Left kidney (tissue), 2 donors: ENCODE measurements around the gene BTNL3. TPM values are rescaled to one million over a fixed set of nuclear protein-coding genes. Genes with fewer than 3 reads are reported as not detected.
"Not testable (repeated sequence)": the region's sequence is repeated elsewhere in the genome, so short reads cannot be mapped to it uniquely, and the experiment has no call there.

Experiments
- DNase-seq: peaks from one replicate; pipeline ENCODE4 v3.0.0-alpha.2; 2013
- polyA plus RNA-seq: library from polyadenylated mRNA; unstranded; fragments of 120-200 nt; gene quantifications from one replicate; pipeline ENCODE4 v1.2.1, GENCODE V29; 2013; ENCODE audit not compliant: insufficient read length

Gene BTNL3
- polyA plus RNA-seq, 1 donor, result not detected

DNA sequence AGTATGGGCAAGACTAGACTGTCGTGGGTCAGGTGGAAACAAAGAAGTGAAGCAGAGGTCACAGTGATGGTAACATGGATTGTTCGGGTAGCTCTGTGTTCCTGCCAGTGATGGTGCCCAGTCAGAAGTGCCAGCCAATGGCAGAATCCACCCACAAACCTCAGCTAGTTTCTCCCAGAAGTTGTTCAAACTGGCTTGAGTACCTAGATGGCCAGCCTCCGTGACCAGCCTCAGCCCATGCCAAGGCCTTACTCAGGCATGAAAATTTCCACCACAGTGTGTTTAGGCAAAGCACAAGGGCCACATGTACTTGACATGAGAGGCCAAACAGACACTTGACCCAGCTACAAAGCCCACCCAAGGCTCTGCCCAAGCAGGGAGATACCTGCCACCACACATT, 32.0 kb downstream of the BTNL3 start:
- DNase-seq, result no peak

DNA sequence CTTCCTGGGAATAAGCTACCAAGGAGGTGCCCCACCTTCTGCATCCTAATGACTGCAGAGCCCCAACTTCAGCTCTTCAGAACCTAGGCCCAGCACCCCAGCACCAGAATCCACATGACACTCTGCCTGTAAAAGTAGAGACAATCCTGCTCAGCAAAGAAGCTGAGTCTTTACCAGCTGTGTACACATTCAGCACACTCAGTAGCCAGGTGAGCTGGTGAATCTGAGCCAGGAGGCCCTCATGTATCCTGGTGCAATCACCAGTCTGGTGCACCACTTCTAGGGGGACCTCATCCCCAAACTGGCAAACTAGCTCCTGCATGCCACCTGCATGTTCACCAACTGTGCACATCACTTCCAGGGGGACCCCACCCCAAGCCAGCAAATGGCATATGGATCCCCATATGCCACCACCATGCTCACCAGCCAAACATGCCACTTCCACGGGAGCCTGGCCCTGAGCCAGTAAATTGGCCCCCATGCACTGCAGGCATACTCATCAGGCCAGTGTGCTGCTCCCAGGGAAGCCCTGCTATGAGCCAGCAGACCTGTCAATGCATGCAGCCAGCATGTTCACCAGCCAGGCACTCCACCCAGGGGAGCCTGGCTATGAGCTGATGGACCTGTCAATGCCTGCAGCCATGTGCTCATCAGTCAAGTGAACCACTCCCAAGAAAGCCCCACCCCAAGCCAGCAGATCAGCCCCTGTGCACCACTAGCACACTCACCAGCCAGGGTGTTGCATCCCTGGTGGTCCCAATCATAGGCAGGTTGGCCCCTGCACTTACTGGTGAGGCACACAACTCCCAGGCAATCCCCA, 35.8 kb downstream of the BTNL3 start:
- DNase-seq, result no peak

- DNase-seq, result no peak
Measured at GRCh38 chr5:181027452-181028031, 38.9 kb downstream of the BTNL3 start.

DNA sequence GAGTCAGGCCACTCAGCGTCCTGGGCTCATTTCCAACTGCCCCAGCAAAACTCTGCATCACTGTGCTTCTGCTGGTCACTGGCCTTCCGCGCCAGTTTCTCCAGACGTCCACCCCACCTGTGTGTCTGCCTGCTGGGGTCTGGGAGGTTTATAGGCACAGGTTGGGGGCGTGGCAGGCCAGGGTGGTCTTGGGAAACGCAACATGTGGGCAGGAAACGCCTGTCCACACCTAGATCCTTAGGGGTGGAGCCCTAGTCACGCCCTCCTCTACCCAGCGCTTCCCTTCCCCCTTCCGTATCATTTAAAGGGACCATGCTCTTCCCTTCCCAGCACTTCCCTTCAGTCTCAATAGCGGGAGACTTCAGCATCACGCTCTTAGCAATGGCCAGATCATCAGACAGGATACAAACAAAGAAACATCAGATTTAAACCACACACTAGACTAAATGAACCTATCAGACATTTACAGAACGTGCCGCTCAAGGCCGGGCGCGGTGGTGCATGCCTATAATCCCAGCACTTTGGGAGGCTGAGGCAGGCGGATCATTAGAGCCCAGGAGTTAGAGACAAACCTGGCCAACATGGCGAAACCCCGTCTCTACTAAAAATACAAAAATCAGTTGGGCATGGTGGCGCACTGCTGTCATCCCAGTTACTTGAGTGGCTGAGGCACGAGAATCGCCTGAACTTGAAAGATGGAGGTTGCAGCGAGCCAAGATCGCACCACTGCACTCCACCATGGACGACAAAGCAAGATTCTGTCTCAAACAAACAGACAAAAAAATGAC, 39.6 kb downstream of the BTNL3 start:
- DNase-seq, result no peak

DNA sequence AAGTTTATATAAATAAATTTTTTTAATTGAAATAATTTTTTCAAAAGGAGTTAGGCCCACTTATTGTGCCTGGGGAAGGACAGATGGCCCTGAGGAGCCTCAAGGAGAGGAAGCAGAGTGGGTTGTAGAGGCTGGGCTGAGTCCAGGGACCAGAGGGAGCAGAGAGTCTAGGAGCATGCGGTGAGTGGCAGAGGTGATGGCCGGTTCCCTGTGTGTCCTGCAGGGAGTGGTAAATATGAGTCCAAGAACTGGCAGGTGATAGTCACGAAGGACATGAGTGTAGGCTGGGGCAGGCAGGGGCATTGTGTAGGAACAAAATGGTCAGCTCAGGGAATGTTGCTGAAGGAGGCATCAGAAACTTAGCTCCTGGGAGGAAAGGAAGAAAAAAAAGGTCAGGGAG, 43.1 kb downstream of the BTNL3 start:
- no peak for DNase-seq

DNA sequence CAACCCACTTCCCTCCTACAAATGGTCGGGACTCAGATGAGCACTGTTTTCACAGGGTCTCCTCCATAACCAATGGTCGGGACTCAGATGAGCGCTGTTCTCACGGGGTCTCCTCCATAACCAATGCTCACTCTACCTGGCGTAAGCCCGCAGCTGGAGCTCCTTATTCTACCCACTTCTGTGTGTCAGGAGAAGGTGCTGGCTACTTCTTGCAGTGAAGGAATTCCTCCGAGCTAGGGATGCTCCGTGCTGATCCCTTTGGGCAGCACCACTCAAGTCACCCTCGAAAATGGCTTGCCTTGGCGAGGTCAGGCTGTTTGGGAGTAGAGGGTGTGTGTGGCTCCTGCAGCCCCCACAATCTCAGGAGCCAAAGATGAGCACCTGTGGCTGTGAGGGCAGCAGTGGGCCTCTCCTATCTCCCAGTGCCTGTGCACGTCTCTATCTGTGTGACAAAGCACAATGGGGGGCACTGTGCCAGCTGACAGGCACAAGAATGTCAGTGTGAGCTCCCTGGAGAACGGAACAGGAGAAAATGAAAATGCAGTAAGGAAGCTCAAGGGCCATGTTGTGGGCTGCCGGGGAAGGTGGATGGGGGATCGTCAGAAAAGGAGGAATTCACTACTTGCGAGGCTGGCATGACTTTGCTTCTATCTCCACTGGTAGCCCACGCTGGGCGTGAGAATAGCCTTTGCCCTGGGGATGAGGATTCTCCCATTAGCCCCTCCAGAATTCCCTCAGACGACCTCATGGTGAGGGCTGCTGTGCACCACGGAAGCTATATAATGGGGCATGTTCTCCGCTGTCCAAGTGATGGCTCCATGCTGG, 47.6 kb downstream of the BTNL3 start:
- DNase-seq, result no peak

GRCh38 chr5:181036816-181037364, 48.2 kb downstream of the BTNL3 start:
- DNase-seq, result no peak

GRCh38 chr5:181037365-181037861, 48.8 kb downstream of the BTNL3 start:
- no peak for DNase-seq

- DNase-seq, result no peak
Measured at GRCh38 chr5:181039471-181039870, 50.8 kb downstream of the BTNL3 start.

DNA sequence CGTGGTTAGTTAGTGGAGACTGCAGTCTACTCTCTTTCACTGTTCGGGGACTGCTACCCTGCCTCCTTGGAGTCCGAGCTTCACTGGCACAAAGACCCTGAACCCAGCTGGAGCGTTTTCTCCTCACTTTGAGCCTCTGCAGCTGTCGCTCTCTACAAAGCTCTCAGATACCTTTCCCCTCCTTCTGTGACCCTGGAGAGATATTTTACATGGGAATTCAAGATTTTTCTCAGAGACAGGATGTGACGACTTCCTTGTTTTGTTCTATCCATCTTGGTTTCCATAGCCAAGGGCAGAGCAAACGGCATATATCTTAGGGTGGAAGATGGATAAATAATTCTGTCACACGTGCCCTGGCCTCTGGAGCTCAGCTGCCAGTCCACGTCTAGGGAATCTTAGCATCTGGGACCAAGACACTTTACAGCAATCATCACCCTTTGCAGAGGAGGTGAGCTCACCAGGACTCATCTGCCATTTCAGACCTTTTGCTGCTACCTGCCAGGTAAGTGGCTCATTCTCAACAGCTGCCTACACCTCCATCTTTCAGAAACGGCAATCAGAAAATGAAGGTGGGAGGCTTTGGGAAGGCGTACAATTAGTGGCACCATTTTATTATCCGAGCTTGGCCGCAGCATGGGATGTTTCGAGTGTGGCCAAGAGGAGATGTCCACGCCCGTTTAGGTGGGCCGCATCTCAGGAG, 51.4 kb downstream of the BTNL3 start, which contains the start of gene BTNL9:
Gene BTNL9, plus strand, starts transcription at position 336 of the 700 bp plus-strand sequence. CDS start 5,224 bp downstream, outside the sequence.
- DNase-seq, result peak; percentile 43

- no peak for DNase-seq
Measured at GRCh38 chr5:181040631-181040945, 51.9 kb downstream of the BTNL3 start.

DNA sequence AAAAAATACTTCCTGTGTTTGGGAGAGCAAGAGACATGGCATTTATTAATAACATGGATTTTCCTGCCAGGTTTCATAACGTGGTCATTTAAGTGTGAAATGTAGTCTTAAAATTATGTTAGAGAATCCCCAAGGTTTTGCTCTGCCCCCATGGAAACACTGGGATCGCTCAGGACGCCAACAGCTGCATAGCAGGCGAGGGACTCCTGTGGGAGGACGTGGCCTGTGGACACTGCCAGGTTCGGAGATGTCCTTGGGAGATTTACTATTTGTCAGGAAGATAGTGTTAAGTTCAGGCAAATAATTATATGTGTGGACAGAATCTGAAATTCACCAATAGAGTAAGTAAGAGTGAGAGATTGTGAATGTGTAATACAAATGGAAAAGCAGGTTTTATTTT, 52.4 kb downstream of the BTNL3 start:
- no peak for DNase-seq

DNA sequence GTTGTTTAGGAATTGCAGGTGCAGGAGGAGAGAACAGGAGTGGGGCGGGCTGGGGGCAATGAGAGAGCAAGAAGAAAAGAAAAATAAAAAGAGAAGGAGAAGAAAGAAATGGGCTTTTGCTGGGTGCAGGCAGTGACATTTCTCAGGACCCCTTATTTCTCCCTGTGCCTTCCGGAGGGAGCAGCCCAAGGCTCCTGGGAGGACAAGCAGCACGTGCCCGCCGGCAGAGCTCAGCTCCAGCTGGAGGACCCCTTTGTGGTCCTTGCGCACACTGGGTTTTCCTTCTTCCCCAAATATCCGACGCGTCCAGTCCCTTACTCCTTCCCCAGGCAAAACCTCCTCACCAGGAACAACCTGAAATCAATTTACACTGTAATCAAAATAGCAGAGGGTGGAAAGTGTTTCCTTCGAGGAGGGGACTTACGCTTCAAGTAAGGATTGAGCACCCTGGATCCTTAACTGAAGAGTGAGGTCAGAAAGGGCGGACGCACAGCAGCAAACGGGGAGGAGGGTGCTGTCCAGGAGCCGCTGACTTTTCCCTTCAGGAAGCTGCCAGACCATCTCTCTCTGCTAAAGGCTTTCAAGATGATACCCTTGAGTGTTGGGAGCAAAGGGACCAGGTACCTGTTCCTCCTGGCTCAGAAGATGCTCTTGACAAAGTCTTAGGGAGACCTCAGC, 53.5 kb downstream of the BTNL3 start:
- no peak for DNase-seq

GRCh38 chr5:181042722-181043121, 54.1 kb downstream of the BTNL3 start:
- DNase-seq, result no peak

GRCh38 chr5:181043285-181044092, 54.8 kb downstream of the BTNL3 start:
- no peak for DNase-seq

DNA sequence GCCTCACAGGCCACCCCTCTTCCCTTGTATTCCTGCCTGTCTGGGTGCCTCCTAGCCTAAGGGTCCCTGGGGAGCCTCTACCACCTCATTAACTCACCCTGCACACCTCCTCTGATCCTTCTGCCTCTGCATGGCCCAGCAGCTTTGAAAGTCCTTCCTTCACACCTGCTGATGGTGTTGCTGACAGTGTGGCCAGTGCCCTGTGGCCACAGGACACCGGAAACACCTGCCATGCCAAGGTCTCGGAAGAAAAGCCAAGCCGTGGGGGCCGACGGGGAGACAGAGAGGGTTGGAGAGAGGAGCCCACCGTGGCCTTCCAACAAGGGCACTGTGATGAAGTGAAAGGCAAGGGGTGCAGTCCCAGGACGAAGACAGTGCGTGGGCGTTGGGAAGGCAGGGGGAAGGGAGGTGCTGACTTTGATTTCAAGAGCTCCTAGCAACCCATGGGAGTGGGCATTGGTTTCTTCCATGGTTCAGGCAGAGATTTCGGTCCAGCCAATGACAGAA, 55.5 kb downstream of the BTNL3 start:
- no peak for DNase-seq

- no peak for DNase-seq
Measured at GRCh38 chr5:181044662-181045305, 56.1 kb downstream of the BTNL3 start.

GRCh38 chr5:181045316-181045715, 56.7 kb downstream of the BTNL3 start:
- DNase-seq, result no peak

DNA sequence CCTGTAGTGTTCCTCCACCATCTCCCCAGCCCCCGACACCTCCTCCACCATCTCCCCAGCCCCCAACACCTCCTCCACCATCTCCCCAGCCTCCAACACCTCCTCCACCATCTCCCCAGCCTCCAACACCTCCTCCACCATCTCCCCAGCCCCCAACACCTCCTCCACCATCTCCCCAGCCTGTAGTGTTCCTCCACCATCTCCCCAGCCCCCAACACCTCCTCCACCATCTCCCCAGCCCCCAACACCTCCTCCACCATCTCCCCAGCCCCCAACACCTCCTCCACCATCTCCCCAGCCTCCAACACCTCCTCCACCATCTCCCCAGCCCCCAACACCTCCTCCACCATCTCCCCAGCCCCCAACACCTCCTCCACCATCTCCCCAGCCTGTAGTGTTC, 57.2 kb downstream of the BTNL3 start:
- not testable (repeated sequence) for DNase-seq
